ENCODE measurements around the gene ICA1. TPM values are rescaled to one million over a fixed set of nuclear protein-coding genes. Genes with fewer than 3 reads are reported as not detected.

Gene ICA1
- total RNA-seq, 1 experiment from 2014 or later = 28.8 TPM

DNA sequence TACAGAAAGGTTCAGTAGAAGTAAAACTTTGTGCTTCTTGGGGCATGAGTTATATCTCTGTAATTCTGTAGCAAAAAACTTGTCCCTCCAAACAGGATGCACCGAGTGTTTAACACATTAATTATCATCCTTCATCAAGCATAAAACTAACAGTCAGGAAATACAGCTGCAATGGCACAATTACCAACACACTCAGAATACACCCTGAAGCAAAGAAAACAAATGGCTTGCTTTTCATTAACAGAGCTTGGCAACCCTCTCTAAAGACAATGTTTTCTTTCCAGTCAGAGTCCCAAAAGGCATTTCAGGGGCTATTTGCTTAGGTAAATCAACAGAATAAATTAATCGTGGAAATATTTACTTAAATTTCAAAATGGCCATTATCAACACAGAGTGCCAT lies 107.7 kb downstream of the ICA1 start:
- no peaks in the 10 kb centered on the region for H3K27me3 Mint-ChIP-seq (ENCODE audit: low read depth)
- Histone ChIP-seq H4K5ac (ENCODE audit: insufficient read length, low read depth, low read length) (no peak overlapping the region), H2BK20ac (ENCODE audit: low read depth, low read length, poor library complexity, severe bottlenecking) (no peak overlapping the region), H2BK12ac (ENCODE audit: insufficient read length, low read depth, low read length) (no peak overlapping the region), H3K79me2 (ENCODE audit: insufficient read depth, low read length) (no peaks in the 10 kb centered on the region; the same call in 1 of the 2 replicates), H2AFZ (ENCODE audit: low read length) (no peak overlapping the region), H3K18ac (ENCODE audit: insufficient read length, low read depth, low read length) (no peak overlapping the region), H4K20me1 (ENCODE audit: control insufficient read depth, insufficient read depth, insufficient read length) (no peaks in the 10 kb centered on the region), H3K4me2 (ENCODE audit: insufficient read depth, insufficient read length, low read length) (no peak overlapping the region), H2BK5ac (ENCODE audit: insufficient read length, low read length) (no peak overlapping the region), H3K9ac (ENCODE audit: extremely low read depth, insufficient read length, low read length) (no peak overlapping the region), H3K4me1 (ENCODE audit: insufficient read depth, low read length) (no peaks in the 10 kb centered on the region; the same call in none of the 2 replicates), H2BK120ac (ENCODE audit: low read depth, low read length, poor library complexity, severe bottlenecking) (no peak overlapping the region), H3K9me3 (ENCODE audit: control insufficient read depth, low read depth, low read length) (no peaks in the 10 kb centered on the region), H4K8ac (replicated peaks; ENCODE audit: insufficient read length, low read depth, low read length) (no peak overlapping the region), H3K14ac (ENCODE audit: insufficient read depth, low read length) (no peak overlapping the region), H3K27ac (ENCODE audit: insufficient read length, low read depth, low read length) (no peak overlapping the region), H3K4ac (ENCODE audit: low read depth, low read length) (no peak overlapping the region), H3K79me1 (ENCODE audit: insufficient read depth, low read depth, low read length, poor library complexity, severe bottlenecking) (no peaks in the 10 kb centered on the region), H2BK15ac (ENCODE audit: low read depth, low read length) (no peak overlapping the region), H3T11ph (ENCODE audit: low read length) (no peak overlapping the region), H3K23ac (ENCODE audit: insufficient read length, low read depth, low read length) (no peak overlapping the region), H2AK5ac (ENCODE audit: insufficient read length, low read length) (no peak overlapping the region), H3K27me3 (ENCODE audit: insufficient read depth, low read length) (no peaks in the 10 kb centered on the region), H3K23me2 (ENCODE audit: insufficient read length, low read depth, low read length, poor library complexity, severe bottlenecking) (no peaks in the 10 kb centered on the region), H3K56ac (ENCODE audit: insufficient read length, low read depth, low read length) (no peak overlapping the region), H4K91ac (ENCODE audit: insufficient read length, low read depth, low read length) (no peak overlapping the region)
- WGBS (ENCODE audit: extremely low coverage, insufficient read length, low lambda C conversion rate) = no CpG with 5 or more reads among the region's 2 CpGs
- TF ChIP-seq, protein P1, sequence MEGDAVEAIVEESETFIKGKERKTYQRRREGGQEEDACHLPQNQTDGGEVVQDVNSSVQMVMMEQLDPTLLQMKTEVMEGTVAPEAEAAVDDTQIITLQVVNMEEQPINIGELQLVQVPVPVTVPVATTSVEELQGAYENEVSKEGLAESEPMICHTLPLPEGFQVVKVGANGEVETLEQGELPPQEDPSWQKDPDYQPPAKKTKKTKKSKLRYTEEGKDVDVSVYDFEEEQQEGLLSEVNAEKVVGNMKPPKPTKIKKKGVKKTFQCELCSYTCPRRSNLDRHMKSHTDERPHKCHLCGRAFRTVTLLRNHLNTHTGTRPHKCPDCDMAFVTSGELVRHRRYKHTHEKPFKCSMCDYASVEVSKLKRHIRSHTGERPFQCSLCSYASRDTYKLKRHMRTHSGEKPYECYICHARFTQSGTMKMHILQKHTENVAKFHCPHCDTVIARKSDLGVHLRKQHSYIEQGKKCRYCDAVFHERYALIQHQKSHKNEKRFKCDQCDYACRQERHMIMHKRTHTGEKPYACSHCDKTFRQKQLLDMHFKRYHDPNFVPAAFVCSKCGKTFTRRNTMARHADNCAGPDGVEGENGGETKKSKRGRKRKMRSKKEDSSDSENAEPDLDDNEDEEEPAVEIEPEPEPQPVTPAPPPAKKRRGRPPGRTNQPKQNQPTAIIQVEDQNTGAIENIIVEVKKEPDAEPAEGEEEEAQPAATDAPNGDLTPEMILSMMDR (conservative IDR thresholded peaks at IDR 0.05) = no peak
- no peak overlapping the region for H3K4me3 Mint-ChIP-seq
- peaks cover 7 to 16% (median 15%) of the 10 kb centered on the region in 3 experiments; a peak in 6 of 7 replicates for H3K36me3 Mint-ChIP-seq (ENCODE audit: insufficient read depth in 1 of 3, low read depth in 3 of 3)
- H3K9me3 Mint-ChIP-seq = peaks cover 2 to 8% of the 10 kb centered on the region in 2 experiments; a peak in 3 of 5 replicates
- DNase-seq = no peak
- H3K27ac Mint-ChIP-seq = peak overlapping the region in 1 of 3 experiments; percentile 66; a peak in 1 of 7 replicates
- peaks cover 13 to 18% of the 10 kb centered on the region in 2 experiments for H3K4me1 Mint-ChIP-seq

Data from H9 (cell line).